Pancreas (tissue), 10 donors: ENCODE measurements around the gene TTLL4. TPM values are rescaled to one million over a fixed set of nuclear protein-coding genes. Genes with fewer than 3 reads are reported as not detected.

Experiments used
- ATAC-seq, 4 donors: fragments of 200-7000 bp; cut with Tn5 transposase; one replicate each; pipeline versions ENCODE4 v1.8.0 to v1.9.1; 2020; ENCODE audit warnings: mild to moderate bottlenecking in 4 of 4, moderate library complexity in 4 of 4
- DNase-seq, 6 donors: peaks; one replicate each; pipeline ENCODE4 v3.0.0-alpha.2; 2020
- FAIRE-seq: peaks from 2 replicates; lab custom pipeline; 2012; peaks lifted over from hg19 to GRCh38; lab: Jason Lieb, UNC
- H3K27ac ChIP-seq, 4 donors: fragments of 200-600 bp; sonication (generic); 1 replicate in 3 of 4; 2 replicates in 1 of 4; pipeline versions ENCODE4 v1.5.0 to v1.8.0; 2020
- H3K27me3 ChIP-seq, 4 donors: fragments of 200-600 bp; one replicate each; pipeline ENCODE4 v1.8.0; 2021
- H3K36me3 ChIP-seq, 3 donors: fragments of 200-600 bp; sonication (generic) in 1 of 3; one replicate each; pipeline versions ENCODE4 v1.5.0 to v1.8.0; 2020 to 2021
- H3K4me1 ChIP-seq, 3 donors: fragments of 200-600 bp; one replicate each; pipeline ENCODE4 v1.8.0; 2021
- H3K4me3 ChIP-seq, 4 donors: fragments of 200-600 bp; sonication (generic) in 2 of 4; one replicate each; pipeline versions ENCODE4 v1.5.0 to v1.8.0; 2020 to 2021
- H3K9me3 ChIP-seq, 4 donors: fragments of 200-600 bp; one replicate each; pipeline ENCODE4 v1.8.0; 2021
- CTCF ChIP-seq, 4 donors: fragments of 200-600 bp; sonication (generic) in 3 of 4; IDR thresholded peaks; one replicate each; pipeline versions ENCODE4 v1.5.0 to v1.8.0; 2021; ENCODE audit warnings: antibody characterized with exemption in 4 of 4
- WGBS, 2 donors: extraction: QIAGEN DNeasy Blood & Tissue Kit; methylation state at CpG; one replicate each; pipeline ENCODE4 v1.1.7; 2013; 5-methylcytosine and 5-hydroxymethylcytosine counted together
- intact Hi-C, 3 donors: fragments of 100-400 bp; cut with DNase I; formaldehyde crosslinking; loops; one replicate each; pipeline versions ENCODE4 v1.11.1 to v1.14.2; 2022
- polyA plus RNA-seq, 2 donors: library from polyadenylated mRNA; stranded (reverse); fragments of 200-250 nt; gene quantifications; one replicate each; pipeline ENCODE4 v1.2.3, GENCODE V29; 2013
- total RNA-seq, 6 donors: library from RNA; stranded (reverse); fragmentation: NEBNext Ultra II Directional in 4 of 6; extraction: Animal tissue kit (Norgen Biotek cat#: 25700) in 4 of 6; gene quantifications; one replicate each; pipeline versions ENCODE4 v1.2.1 to v1.2.4, GENCODE V29; 2021 to 2023
- donor health status: healthy with polysubstance abuse.
- donor health status: DM: no; HTN: no; CAD: no; lungs with moderate emphysema.
- donor health status: DM: no; HTN: no; CAD: no.
- donor health status: control.
- donor health status: control.
- donor health status: Bipolar disorder and iron deficiency.
- donor health status: DM: yes; HTN: yes; CAD: no.
- donor health status: DM: no; HTN: no; CAD: no.
- donor health status: DM: no; HTN: no; CAD: no.
- donor health status: DM: yes; HTN: yes; CAD: no.

TTLL4 gene
- total and polyA plus RNA-seq, 8 donors = 12.0 to 25.3 (median 16.0) TPM

- 88 to 94% methylated on average over 7 of the region's 7 CpGs for WGBS, 2 donors
- Histone ChIP-seq H3K36me3 (peaks cover 0 to 45% (median 34%) of the 10 kb centered on the region in 3 donors), H3K4me3 (no peak overlapping the region), H3K27me3 (no peaks in the 10 kb centered on the region), H3K27ac (no peak overlapping the region), H3K9me3 (no peaks in the 10 kb centered on the region), H3K4me1 (peaks cover 0 to 9% (median 0%) of the 10 kb centered on the region in 3 donors)
- no peak for TF ChIP-seq CTCF (IDR thresholded peaks at IDR 0.05)
- intact Hi-C loops = no loop called here
- DNase-seq = no peak
- FAIRE-seq = no peak
- ATAC-seq = no peak
Measured at GRCh38 chr2:218664653-218665052, 46.0 kb upstream of the TTLL4 start.

GRCh38 chr2:218671097-218671653 lies 39.5 kb upstream of the TTLL4 start:
- H3K27ac ChIP-seq = peak overlapping the region in 1 of 4 donors; percentile 44
- peaks cover 0 to 10% (median under 1%) of the 10 kb centered on the region in 3 donors for H3K36me3 ChIP-seq
- peak overlapping the region; percentile 58 to 80 (median 76) for H3K4me3 ChIP-seq
- intact Hi-C loops = no loop called here
- TF ChIP-seq CTCF (IDR thresholded peaks at IDR 0.05) = no peak
- no peak for FAIRE-seq
- no peak for DNase-seq
- H3K4me1 ChIP-seq = peaks cover 0 to 11% (median 0%) of the 10 kb centered on the region in 3 donors
- 40 to 42% methylated on average over 12 of the region's 12 CpGs for WGBS, 2 donors
- H3K9me3 ChIP-seq = no peaks in the 10 kb centered on the region
- ATAC-seq = peak in 1 of 4 donors; percentile 3
- no peaks in the 10 kb centered on the region for H3K27me3 ChIP-seq

- peaks cover 0 to 11% (median 0%) of the 10 kb centered on the region in 3 donors for H3K4me1 ChIP-seq
- no peaks in the 10 kb centered on the region for H3K27me3 ChIP-seq
- peak within 1 kb of the TSS; percentile 58 to 80 (median 76) for H3K4me3 ChIP-seq
- H3K9me3 ChIP-seq = no peaks in the 10 kb centered on the region
- H3K27ac ChIP-seq = peak within 1 kb of the TSS in 3 of 4 donors; percentile 22 to 44 (median 38)
- 0% methylated on average over 46 to 49 of the region's 49 CpGs for WGBS, 2 donors
- intact Hi-C loops = no loop called here
- peak; percentile 99 for ATAC-seq
- DNase-seq = peak; percentile 77 to 92 (median 84)
- FAIRE-seq = no peak
- no peak for TF ChIP-seq CTCF (IDR thresholded peaks at IDR 0.05)
- peaks cover 0 to 10% (median 0%) of the 10 kb centered on the region in 3 donors for H3K36me3 ChIP-seq
Measured at GRCh38 chr2:218671654-218672566, 38.7 kb upstream of the TTLL4 start, which contains the start of the genes RNF25 and STK36. RNF25 (minus strand) TSS chr2:218672002; CDS start chr2:218671970, 32 bp downstream. STK36 (plus strand) TSS chr2:218672086; CDS start chr2:218672830, 744 bp downstream.

GRCh38 chr2:218679119-218679518 lies 31.5 kb upstream of the TTLL4 start:
- Histone ChIP-seq H3K36me3 (peaks cover 0 to 11% (median 9%) of the 10 kb centered on the region in 3 donors), H3K27ac (no peak overlapping the region), H3K9me3 (no peaks in the 10 kb centered on the region), H3K27me3 (no peaks in the 10 kb centered on the region), H3K4me1 (no peaks in the 10 kb centered on the region), H3K4me3 (no peak overlapping the region)
- WGBS, 2 donors = 64 to 77% methylated on average over 4 of the region's 4 CpGs
- FAIRE-seq = no peak
- no peak for TF ChIP-seq CTCF (IDR thresholded peaks at IDR 0.05)
- peak in 2 of 4 donors; percentile 28 to 55 for ATAC-seq
- no peak for DNase-seq
- intact Hi-C loops = no loop called here
